T1000 (cell line): ENCODE measurements around the gene SCRN3.
"Not testable (repeated sequence)": the region's sequence is repeated elsewhere in the genome, so short reads cannot be mapped to it uniquely, and the experiment has no call there.

Source experiments
- DNase-seq: peaks from one replicate; lab custom pipeline; 2025; ENCODE audit warnings: mixed read lengths; lab: John Stamatoyannopoulos, UW

The SCRN3 gene

GRCh38 chr2:174403628-174404027 lies 8.1 kb downstream of the SCRN3 start:
- no peak for DNase-seq

- not testable (repeated sequence) for DNase-seq
These were observed 14.5 kb downstream of the SCRN3 start for GRCh38 chr2:174410039-174410438.

GRCh38 chr2:174412256-174412655 lies 16.7 kb downstream of the SCRN3 start:
- no peak for DNase-seq

GRCh38 chr2:174428214-174428613 lies 32.7 kb downstream of the SCRN3 start:
- DNase-seq = no peak

GRCh38 chr2:174430066-174430465 lies 34.5 kb downstream of the SCRN3 start:
- no peak for DNase-seq

- DNase-seq = no peak
These were observed 36.4 kb downstream of the SCRN3 start for GRCh38 chr2:174431902-174432301.

- DNase-seq = no peak
These were observed 40.8 kb downstream of the SCRN3 start for GRCh38 chr2:174436351-174436750.

GRCh38 chr2:174438146-174438886 lies 42.8 kb downstream of the SCRN3 start:
- no peak for DNase-seq

GRCh38 chr2:174439323-174439722 lies 43.8 kb downstream of the SCRN3 start:
- no peak for DNase-seq

- no peak for DNase-seq
These were observed 44.4 kb downstream of the SCRN3 start for GRCh38 chr2:174439950-174440349.

GRCh38 chr2:174442546-174443510 lies 47.3 kb downstream of the SCRN3 start:
- DNase-seq = no peak

GRCh38 chr2:174444761-174445160 lies 49.2 kb downstream of the SCRN3 start:
- DNase-seq = no peak

GRCh38 chr2:174445248-174445647 lies 49.7 kb downstream of the SCRN3 start:
- DNase-seq = no peak

- DNase-seq = no peak
These were observed 51.0 kb downstream of the SCRN3 start for GRCh38 chr2:174446531-174446930.

- no peak for DNase-seq
These were observed 53.5 kb downstream of the SCRN3 start for GRCh38 chr2:174449033-174449432.

- DNase-seq = no peak
These were observed 54.7 kb downstream of the SCRN3 start for GRCh38 chr2:174450021-174450816.

- DNase-seq = no peak
These were observed 59.0 kb downstream of the SCRN3 start for GRCh38 chr2:174454566-174454965.

- no peak for DNase-seq
These were observed 65.7 kb downstream of the SCRN3 start for GRCh38 chr2:174461221-174461620.

GRCh38 chr2:174465327-174465726 lies 69.8 kb downstream of the SCRN3 start:
- no peak for DNase-seq

GRCh38 chr2:174473796-174474195 lies 78.3 kb downstream of the SCRN3 start:
- no peak for DNase-seq

- DNase-seq = no peak
These were observed 82.2 kb downstream of the SCRN3 start for GRCh38 chr2:174477759-174478158.
